ENCODE results near the gene THBS2.

DNA sequence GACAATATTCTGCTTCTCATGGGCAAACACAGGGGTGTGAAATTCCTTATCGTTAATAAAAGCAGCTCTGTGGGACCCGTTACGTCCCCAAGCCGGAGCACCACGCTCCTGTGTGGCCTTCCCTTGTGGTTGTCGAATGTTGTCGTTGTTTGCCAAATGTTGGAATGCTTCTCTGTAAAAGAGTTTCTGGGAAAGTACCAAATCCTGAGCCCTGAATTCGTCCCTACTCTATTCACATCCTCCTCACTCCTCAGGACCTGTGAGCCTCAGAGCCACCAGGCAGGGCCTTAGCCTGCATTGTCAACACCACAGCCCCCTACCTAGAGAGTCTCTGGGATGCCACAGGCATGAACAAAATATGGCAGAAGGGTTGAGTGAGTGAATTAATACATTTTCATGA lies 64.0 kb downstream of the THBS2 start:
- TF ChIP-seq, protein P1, sequence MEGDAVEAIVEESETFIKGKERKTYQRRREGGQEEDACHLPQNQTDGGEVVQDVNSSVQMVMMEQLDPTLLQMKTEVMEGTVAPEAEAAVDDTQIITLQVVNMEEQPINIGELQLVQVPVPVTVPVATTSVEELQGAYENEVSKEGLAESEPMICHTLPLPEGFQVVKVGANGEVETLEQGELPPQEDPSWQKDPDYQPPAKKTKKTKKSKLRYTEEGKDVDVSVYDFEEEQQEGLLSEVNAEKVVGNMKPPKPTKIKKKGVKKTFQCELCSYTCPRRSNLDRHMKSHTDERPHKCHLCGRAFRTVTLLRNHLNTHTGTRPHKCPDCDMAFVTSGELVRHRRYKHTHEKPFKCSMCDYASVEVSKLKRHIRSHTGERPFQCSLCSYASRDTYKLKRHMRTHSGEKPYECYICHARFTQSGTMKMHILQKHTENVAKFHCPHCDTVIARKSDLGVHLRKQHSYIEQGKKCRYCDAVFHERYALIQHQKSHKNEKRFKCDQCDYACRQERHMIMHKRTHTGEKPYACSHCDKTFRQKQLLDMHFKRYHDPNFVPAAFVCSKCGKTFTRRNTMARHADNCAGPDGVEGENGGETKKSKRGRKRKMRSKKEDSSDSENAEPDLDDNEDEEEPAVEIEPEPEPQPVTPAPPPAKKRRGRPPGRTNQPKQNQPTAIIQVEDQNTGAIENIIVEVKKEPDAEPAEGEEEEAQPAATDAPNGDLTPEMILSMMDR (IDR thresholded peaks at IDR 0.05) = no peak
- no peak for TF ChIP-seq POLR2A (IDR thresholded peaks at IDR 0.05)

All from Peyer's patch (tissue), 4 donors.